HEK293 (cell line): ENCODE data around the gene RBP7.

Source experiments
- KLF10 ChIP-seq: fragments of 450-650 bp; IDR thresholded peaks from 2 replicates; pipeline ENCODE4 v1.5.1; 2018; ENCODE audit warnings: missing biosample characterization, mild to moderate bottlenecking, missing genetic modification characterization
- KLF8 ChIP-seq: fragments of 450-650 bp; formaldehyde crosslinking; IDR thresholded peaks from 2 replicates; pipeline ENCODE4 v1.5.1; 2016; ENCODE audit warnings: missing biosample characterization, missing genetic modification characterization
- KLF9 ChIP-seq: fragments of 450-650 bp; formaldehyde crosslinking; IDR thresholded peaks from 2 replicates; pipeline ENCODE4 v1.5.1; 2016; ENCODE audit warnings: missing biosample characterization, missing genetic modification characterization, low read depth
- MZF1 ChIP-seq: fragments of 450-650 bp; formaldehyde crosslinking; IDR thresholded peaks from 2 replicates; pipeline ENCODE4 v1.5.1; 2017; ENCODE audit warnings: missing biosample characterization, missing genetic modification characterization, borderline replicate concordance
- SCRT2 ChIP-seq: fragments of 450-650 bp; formaldehyde crosslinking; IDR thresholded peaks from 2 replicates; pipeline ENCODE4 v1.5.1; 2016; ENCODE audit warnings: missing biosample characterization, missing genetic modification characterization
- SP3 ChIP-seq: fragments of 450-650 bp; formaldehyde crosslinking; IDR thresholded peaks from 2 replicates; pipeline ENCODE4 v1.5.1; 2016; ENCODE audit warnings: missing biosample characterization, missing genetic modification characterization
- TRIM28 ChIP-seq: IDR thresholded peaks from 2 replicates; pipeline ENCODE4 v1.6.1; 2011; ENCODE audit warnings: low read length, control low read depth, borderline replicate concordance
- ZBTB21 ChIP-seq: fragments of 450-650 bp; formaldehyde crosslinking; IDR thresholded peaks from 2 replicates; pipeline ENCODE4 v1.5.1; 2017; ENCODE audit warnings: missing biosample characterization, missing genetic modification characterization
- ZBTB8A ChIP-seq: fragments of 450-650 bp; formaldehyde crosslinking; IDR thresholded peaks from 2 replicates; pipeline ENCODE4 v1.5.1; 2016; ENCODE audit warnings: missing biosample characterization, missing genetic modification characterization
- ZEB2 ChIP-seq: fragments of 450-650 bp; formaldehyde crosslinking; IDR thresholded peaks from 2 replicates; pipeline ENCODE4 v1.5.1; 2016; ENCODE audit warnings: missing biosample characterization, missing genetic modification characterization
- ZFP37 ChIP-seq: fragments of 450-650 bp; formaldehyde crosslinking; IDR thresholded peaks from 2 replicates; pipeline ENCODE4 v1.5.1; 2016; ENCODE audit warnings: missing biosample characterization, missing genetic modification characterization
- ZNF140 ChIP-seq: fragments of 450-650 bp; formaldehyde crosslinking; IDR thresholded peaks from 2 replicates; pipeline ENCODE4 v1.5.1; 2016; ENCODE audit warnings: missing biosample characterization, missing genetic modification characterization
- ZNF2 ChIP-seq: fragments of 450-650 bp; formaldehyde crosslinking; IDR thresholded peaks from 2 replicates; pipeline ENCODE4 v1.5.1; 2016; ENCODE audit warnings: missing biosample characterization, missing genetic modification characterization
- ZNF335 ChIP-seq: fragments of 450-650 bp; formaldehyde crosslinking; conservative IDR thresholded peaks from 2 replicates; pipeline ENCODE4 v1.5.1; 2016; ENCODE audit warnings: missing biosample characterization, missing genetic modification characterization
- ZNF341 ChIP-seq: fragments of 450-650 bp; formaldehyde crosslinking; IDR thresholded peaks from 2 replicates; pipeline ENCODE4; 2016; ENCODE audit warnings: low read depth, missing biosample characterization, missing genetic modification characterization
- ZNF366 ChIP-seq: fragments of 450-650 bp; formaldehyde crosslinking; conservative IDR thresholded peaks from 2 replicates; pipeline ENCODE4 v1.5.1; 2016; ENCODE audit warnings: missing biosample characterization, missing genetic modification characterization
- ZNF501 ChIP-seq: fragments of 450-650 bp; formaldehyde crosslinking; IDR thresholded peaks from 2 replicates; pipeline ENCODE4 v1.5.1; 2016; ENCODE audit warnings: missing biosample characterization, missing genetic modification characterization
- ZNF549 ChIP-seq: fragments of 450-650 bp; IDR thresholded peaks from 2 replicates; pipeline ENCODE4 v1.5.1; 2018; ENCODE audit warnings: missing biosample characterization, missing genetic modification characterization, mild to moderate bottlenecking, inconsistent platforms, moderate library complexity
- ZNF558 ChIP-seq: fragments of 450-650 bp; formaldehyde crosslinking; IDR thresholded peaks from 2 replicates; pipeline ENCODE4 v1.5.1; 2016; ENCODE audit warnings: missing biosample characterization, missing genetic modification characterization
- ZNF629 ChIP-seq: fragments of 450-650 bp; formaldehyde crosslinking; IDR thresholded peaks from 2 replicates; pipeline ENCODE4 v1.5.1; 2017; ENCODE audit warnings: missing biosample characterization, missing genetic modification characterization
- ZNF792 ChIP-seq: fragments of 450-650 bp; formaldehyde crosslinking; IDR thresholded peaks from 2 replicates; pipeline ENCODE4 v1.5.1; 2016; ENCODE audit warnings: missing biosample characterization, missing genetic modification characterization
- ZXDB ChIP-seq: fragments of 450-650 bp; formaldehyde crosslinking; IDR thresholded peaks from 2 replicates; pipeline ENCODE4 v1.5.1; 2016; ENCODE audit warnings: missing biosample characterization, missing genetic modification characterization
- TF ChIP-seq, protein P1 (sequence below): fragments of 450-650 bp; formaldehyde crosslinking; IDR thresholded peaks from 2 replicates; pipeline ENCODE4 v1.5.1; 2016; ENCODE audit warnings: missing biosample characterization, missing genetic modification characterization
- TF ChIP-seq, protein P2 (sequence below): fragments of 450-650 bp; formaldehyde crosslinking; IDR thresholded peaks from 2 replicates; pipeline ENCODE4 v1.5.1; 2016; ENCODE audit warnings: missing biosample characterization, missing genetic modification characterization
- TF ChIP-seq, protein P3 (sequence below): fragments of 450-650 bp; formaldehyde crosslinking; optimal IDR thresholded peaks from 2 replicates; pipeline ENCODE3; 2016; ENCODE audit warnings: missing biosample characterization, mild to moderate bottlenecking, missing genetic modification characterization
- TF ChIP-seq, protein P4 (sequence below): fragments of 450-650 bp; formaldehyde crosslinking; IDR thresholded peaks from 2 replicates; pipeline ENCODE4 v1.5.1; 2017; ENCODE audit warnings: missing biosample characterization, mild to moderate bottlenecking, missing genetic modification characterization, moderate library complexity
- TF ChIP-seq, protein P5 (sequence below): fragments of 450-650 bp; formaldehyde crosslinking; IDR thresholded peaks from 2 replicates; pipeline ENCODE4 v1.5.1; 2016; ENCODE audit warnings: missing biosample characterization, missing genetic modification characterization
- TF ChIP-seq, protein P6 (sequence below): fragments of 450-650 bp; formaldehyde crosslinking; IDR thresholded peaks from 2 replicates; pipeline ENCODE4 v1.5.1; 2016; ENCODE audit warnings: missing biosample characterization, missing genetic modification characterization
- TF ChIP-seq, protein P7 (sequence below): fragments of 450-650 bp; formaldehyde crosslinking; IDR thresholded peaks from 2 replicates; pipeline ENCODE4 v1.5.1; 2017; ENCODE audit warnings: missing biosample characterization, missing genetic modification characterization

The RBP7 gene

DNA sequence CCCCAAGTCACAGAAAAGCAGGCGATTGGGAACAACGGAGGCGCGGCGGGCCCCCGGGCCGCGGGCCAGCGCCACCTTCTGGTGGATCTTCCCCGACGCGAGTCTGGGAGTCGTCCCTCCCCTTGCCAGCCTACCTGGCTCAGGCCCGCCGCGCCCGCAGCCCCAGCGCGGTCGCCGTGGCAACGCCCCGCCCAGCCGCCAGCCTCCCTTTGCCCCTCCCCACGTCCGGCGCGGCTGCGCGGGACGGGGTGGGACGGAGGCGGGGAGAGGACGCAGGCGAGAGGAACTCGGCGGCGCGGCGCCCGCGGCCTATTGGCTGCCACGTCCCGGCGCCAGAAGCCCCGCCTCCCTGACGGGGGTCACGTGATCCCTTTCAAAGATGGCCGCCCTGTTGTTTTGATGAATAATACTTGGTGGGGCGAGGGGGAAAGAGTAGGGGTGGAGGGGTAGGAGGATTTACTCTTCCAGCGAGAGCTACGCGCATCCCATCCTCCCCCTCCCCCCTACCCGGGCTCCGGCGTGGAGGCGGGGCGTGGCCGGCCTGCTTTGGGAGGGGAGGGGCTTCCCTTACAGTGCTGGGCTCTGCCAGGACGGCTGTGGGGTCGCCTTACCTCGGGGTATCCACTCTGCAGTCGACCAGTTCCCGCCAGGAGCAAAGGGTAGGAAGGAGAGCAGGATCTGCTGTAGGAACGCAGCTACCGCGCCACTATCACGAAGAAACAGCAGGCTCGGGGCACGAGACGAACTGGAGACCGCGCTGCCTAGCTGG is 35.7 kb downstream of the RBP7 start, which contains the start of gene UBE4B (continued):
- TF ChIP-seq, protein P1, sequence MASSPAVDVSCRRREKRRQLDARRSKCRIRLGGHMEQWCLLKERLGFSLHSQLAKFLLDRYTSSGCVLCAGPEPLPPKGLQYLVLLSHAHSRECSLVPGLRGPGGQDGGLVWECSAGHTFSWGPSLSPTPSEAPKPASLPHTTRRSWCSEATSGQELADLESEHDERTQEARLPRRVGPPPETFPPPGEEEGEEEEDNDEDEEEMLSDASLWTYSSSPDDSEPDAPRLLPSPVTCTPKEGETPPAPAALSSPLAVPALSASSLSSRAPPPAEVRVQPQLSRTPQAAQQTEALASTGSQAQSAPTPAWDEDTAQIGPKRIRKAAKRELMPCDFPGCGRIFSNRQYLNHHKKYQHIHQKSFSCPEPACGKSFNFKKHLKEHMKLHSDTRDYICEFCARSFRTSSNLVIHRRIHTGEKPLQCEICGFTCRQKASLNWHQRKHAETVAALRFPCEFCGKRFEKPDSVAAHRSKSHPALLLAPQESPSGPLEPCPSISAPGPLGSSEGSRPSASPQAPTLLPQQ (tag by site-specific recombination), result peak; percentile 91
- TF ChIP-seq KLF9 (tag by site-specific recombination) (peak; percentile 85), ZNF629 (tag by site-specific recombination) (peak; percentile 60), ZEB2 (tag by site-specific recombination) (peak; percentile 90), ZNF140 (no peak), SP3 (tag by site-specific recombination) (peak; percentile 88), ZNF341 (peak; percentile 88), ZFP37 (tag by site-specific recombination) (no peak; the same call in 1 of the 2 replicates), ZBTB8A (tag by site-specific recombination) (peak; percentile 4; the same call in 1 of the 2 replicates), ZXDB (tag by site-specific recombination) (peak; percentile 64), ZNF335 (tag by site-specific recombination) (peak; percentile 95), KLF8 (tag by site-specific recombination) (peak; percentile 84), ZNF501 (tag by site-specific recombination) (peak; percentile 86), ZNF2 (tag by site-specific recombination) (peak; percentile 67; the same call in 1 of the 2 replicates), ZBTB21 (tag by site-specific recombination) (no peak), MZF1 (tag by site-specific recombination) (peak; percentile 44; the same call in 1 of the 2 replicates), ZNF792 (tag by site-specific recombination) (no peak), TRIM28 (no peak), ZNF549 (tag by site-specific recombination) (no peak), KLF10 (tag by site-specific recombination) (peak; percentile 93), ZNF366 (tag by site-specific recombination) (peak; percentile 93), ZNF558 (tag by site-specific recombination) (no peak), SCRT2 (tag by site-specific recombination) (no peak)
- TF ChIP-seq, protein P2, sequence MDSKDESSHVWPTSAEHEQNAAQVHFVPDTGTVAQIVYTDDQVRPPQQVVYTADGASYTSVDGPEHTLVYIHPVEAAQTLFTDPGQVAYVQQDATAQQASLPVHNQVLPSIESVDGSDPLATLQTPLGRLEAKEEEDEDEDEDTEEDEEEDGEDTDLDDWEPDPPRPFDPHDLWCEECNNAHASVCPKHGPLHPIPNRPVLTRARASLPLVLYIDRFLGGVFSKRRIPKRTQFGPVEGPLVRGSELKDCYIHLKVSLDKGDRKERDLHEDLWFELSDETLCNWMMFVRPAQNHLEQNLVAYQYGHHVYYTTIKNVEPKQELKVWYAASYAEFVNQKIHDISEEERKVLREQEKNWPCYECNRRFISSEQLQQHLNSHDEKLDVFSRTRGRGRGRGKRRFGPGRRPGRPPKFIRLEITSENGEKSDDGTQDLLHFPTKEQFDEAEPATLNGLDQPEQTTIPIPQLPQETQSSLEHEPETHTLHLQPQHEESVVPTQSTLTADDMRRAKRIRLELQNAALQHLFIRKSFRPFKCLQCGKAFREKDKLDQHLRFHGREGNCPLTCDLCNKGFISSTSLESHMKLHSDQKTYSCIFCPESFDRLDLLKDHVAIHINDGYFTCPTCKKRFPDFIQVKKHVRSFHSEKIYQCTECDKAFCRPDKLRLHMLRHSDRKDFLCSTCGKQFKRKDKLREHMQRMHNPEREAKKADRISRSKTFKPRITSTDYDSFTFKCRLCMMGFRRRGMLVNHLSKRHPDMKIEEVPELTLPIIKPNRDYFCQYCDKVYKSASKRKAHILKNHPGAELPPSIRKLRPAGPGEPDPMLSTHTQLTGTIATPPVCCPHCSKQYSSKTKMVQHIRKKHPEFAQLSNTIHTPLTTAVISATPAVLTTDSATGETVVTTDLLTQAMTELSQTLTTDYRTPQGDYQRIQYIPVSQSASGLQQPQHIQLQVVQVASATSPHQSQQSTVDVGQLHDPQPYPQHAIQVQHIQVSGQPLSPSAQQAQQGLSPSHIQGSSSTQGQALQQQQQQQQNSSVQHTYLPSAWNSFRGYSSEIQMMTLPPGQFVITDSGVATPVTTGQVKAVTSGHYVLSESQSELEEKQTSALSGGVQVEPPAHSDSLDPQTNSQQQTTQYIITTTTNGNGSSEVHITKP (tag by site-specific recombination), result peak; percentile 70
- TF ChIP-seq, protein P3, sequence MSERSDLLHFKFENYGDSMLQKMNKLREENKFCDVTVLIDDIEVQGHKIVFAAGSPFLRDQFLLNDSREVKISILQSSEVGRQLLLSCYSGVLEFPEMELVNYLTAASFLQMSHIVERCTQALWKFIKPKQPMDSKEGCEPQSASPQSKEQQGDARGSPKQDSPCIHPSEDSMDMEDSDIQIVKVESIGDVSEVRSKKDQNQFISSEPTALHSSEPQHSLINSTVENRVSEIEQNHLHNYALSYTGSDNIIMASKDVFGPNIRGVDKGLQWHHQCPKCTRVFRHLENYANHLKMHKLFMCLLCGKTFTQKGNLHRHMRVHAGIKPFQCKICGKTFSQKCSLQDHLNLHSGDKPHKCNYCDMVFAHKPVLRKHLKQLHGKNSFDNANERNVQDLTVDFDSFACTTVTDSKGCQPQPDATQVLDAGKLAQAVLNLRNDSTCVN, result peak; percentile 79
- TF ChIP-seq, protein P4, sequence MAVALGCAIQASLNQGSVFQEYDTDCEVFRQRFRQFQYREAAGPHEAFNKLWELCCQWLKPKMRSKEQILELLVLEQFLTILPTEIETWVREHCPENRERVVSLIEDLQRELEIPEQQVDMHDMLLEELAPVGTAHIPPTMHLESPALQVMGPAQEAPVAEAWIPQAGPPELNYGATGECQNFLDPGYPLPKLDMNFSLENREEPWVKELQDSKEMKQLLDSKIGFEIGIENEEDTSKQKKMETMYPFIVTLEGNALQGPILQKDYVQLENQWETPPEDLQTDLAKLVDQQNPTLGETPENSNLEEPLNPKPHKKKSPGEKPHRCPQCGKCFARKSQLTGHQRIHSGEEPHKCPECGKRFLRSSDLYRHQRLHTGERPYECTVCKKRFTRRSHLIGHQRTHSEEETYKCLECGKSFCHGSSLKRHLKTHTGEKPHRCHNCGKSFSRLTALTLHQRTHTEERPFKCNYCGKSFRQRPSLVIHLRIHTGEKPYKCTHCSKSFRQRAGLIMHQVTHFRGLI (tag by site-specific recombination), result 0 out of 2 replicates have a peak, but pooled peaks have one; percentile 52
- TF ChIP-seq, protein P5, sequence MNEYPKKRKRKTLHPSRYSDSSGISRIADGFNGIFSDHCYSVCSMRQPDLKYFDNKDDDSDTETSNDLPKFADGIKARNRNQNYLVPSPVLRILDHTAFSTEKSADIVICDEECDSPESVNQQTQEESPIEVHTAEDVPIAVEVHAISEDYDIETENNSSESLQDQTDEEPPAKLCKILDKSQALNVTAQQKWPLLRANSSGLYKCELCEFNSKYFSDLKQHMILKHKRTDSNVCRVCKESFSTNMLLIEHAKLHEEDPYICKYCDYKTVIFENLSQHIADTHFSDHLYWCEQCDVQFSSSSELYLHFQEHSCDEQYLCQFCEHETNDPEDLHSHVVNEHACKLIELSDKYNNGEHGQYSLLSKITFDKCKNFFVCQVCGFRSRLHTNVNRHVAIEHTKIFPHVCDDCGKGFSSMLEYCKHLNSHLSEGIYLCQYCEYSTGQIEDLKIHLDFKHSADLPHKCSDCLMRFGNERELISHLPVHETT (tag by site-specific recombination), result peak; percentile 12; the same call in 1 of the 2 replicates
- TF ChIP-seq, protein P6, sequence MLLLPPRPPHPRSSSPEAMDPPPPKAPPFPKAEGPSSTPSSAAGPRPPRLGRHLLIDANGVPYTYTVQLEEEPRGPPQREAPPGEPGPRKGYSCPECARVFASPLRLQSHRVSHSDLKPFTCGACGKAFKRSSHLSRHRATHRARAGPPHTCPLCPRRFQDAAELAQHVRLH (tag by site-specific recombination), result 0 out of 2 replicates have a peak, but pooled peaks have one; percentile 33
- TF ChIP-seq, protein P7, sequence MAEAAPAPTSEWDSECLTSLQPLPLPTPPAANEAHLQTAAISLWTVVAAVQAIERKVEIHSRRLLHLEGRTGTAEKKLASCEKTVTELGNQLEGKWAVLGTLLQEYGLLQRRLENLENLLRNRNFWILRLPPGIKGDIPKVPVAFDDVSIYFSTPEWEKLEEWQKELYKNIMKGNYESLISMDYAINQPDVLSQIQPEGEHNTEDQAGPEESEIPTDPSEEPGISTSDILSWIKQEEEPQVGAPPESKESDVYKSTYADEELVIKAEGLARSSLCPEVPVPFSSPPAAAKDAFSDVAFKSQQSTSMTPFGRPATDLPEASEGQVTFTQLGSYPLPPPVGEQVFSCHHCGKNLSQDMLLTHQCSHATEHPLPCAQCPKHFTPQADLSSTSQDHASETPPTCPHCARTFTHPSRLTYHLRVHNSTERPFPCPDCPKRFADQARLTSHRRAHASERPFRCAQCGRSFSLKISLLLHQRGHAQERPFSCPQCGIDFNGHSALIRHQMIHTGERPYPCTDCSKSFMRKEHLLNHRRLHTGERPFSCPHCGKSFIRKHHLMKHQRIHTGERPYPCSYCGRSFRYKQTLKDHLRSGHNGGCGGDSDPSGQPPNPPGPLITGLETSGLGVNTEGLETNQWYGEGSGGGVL (tag by site-specific recombination), result peak; percentile 99
